ENCODE measurements around the gene OASL.
A peak's percentile ranks its signal among the peaks of the same experiment; 100 is the strongest.

Gene OASL

DNA sequence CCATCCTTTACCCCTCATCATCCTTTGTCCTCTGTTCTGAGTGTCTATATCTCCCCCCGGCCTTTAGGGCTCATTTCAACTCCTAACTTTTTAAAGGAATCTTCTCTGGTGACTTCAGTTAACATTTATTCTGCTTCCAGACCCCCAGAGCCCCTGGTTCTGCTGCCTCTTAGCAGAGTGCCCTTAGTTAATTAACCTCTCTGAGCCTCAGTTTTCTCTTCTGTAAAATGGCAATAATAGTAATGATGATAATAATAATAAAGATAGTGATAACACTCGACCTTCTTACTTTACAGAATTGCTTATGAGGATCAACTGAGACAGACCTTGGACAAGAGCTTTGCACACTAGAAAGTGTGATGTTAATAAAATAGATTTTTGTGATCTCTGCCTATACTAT, 16.3 kb downstream of the OASL start:
- TF ChIP-seq, protein P1, sequence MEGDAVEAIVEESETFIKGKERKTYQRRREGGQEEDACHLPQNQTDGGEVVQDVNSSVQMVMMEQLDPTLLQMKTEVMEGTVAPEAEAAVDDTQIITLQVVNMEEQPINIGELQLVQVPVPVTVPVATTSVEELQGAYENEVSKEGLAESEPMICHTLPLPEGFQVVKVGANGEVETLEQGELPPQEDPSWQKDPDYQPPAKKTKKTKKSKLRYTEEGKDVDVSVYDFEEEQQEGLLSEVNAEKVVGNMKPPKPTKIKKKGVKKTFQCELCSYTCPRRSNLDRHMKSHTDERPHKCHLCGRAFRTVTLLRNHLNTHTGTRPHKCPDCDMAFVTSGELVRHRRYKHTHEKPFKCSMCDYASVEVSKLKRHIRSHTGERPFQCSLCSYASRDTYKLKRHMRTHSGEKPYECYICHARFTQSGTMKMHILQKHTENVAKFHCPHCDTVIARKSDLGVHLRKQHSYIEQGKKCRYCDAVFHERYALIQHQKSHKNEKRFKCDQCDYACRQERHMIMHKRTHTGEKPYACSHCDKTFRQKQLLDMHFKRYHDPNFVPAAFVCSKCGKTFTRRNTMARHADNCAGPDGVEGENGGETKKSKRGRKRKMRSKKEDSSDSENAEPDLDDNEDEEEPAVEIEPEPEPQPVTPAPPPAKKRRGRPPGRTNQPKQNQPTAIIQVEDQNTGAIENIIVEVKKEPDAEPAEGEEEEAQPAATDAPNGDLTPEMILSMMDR (IDR thresholded peaks at IDR 0.05) = no peak
- no peaks in the 10 kb centered on the region for H3K27me3 ChIP-seq
- H3K9me3 ChIP-seq = no peaks in the 10 kb centered on the region
- peaks cover 48 to 53% of the 10 kb centered on the region in 2 experiments for H3K4me1 ChIP-seq (ENCODE audit: control insufficient read depth in 1 of 2, insufficient read depth in 1 of 2, low read depth in 1 of 2, low read length in 1 of 2)
- H3K36me3 ChIP-seq = peaks cover 9% of the 10 kb centered on the region
- no peak overlapping the region for H3K27ac ChIP-seq
- no peak overlapping the region for H3K4me3 ChIP-seq (ENCODE audit: low read depth in 1 of 2, low read length in 1 of 2)

DNA sequence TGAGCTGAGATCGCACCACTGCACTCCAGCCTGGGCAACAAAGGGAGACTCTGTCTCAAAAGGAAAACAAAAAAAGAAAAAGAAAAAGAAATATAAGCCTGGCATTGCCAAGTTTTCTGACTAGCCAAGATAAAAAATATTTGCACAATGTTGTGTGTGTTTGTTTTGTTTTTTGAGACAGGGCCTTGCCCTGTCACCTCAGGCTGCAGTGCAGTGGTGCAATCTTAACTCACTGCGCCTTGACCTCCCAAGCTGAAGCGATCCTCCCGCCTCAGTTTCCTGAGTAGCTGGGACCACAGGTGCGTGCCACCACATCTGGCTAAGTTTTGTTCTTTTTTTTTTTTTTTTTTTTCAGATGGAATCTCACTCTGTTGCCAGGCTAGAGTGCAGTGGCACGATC, 17.3 kb downstream of the OASL start:
- Histone ChIP-seq H3K4me1 (ENCODE audit: control insufficient read depth in 1 of 2, insufficient read depth in 1 of 2, low read depth in 1 of 2, low read length in 1 of 2) (peaks cover 50 to 51% of the 10 kb centered on the region in 2 experiments), H3K27me3 (no peaks in the 10 kb centered on the region), H3K9me3 (no peaks in the 10 kb centered on the region), H3K27ac (no peak overlapping the region), H3K4me3 (ENCODE audit: low read depth in 1 of 2, low read length in 1 of 2) (no peak overlapping the region), H3K36me3 (peaks cover 9% of the 10 kb centered on the region)
- TF ChIP-seq, protein P1 (IDR thresholded peaks at IDR 0.05) = no peak

DNA sequence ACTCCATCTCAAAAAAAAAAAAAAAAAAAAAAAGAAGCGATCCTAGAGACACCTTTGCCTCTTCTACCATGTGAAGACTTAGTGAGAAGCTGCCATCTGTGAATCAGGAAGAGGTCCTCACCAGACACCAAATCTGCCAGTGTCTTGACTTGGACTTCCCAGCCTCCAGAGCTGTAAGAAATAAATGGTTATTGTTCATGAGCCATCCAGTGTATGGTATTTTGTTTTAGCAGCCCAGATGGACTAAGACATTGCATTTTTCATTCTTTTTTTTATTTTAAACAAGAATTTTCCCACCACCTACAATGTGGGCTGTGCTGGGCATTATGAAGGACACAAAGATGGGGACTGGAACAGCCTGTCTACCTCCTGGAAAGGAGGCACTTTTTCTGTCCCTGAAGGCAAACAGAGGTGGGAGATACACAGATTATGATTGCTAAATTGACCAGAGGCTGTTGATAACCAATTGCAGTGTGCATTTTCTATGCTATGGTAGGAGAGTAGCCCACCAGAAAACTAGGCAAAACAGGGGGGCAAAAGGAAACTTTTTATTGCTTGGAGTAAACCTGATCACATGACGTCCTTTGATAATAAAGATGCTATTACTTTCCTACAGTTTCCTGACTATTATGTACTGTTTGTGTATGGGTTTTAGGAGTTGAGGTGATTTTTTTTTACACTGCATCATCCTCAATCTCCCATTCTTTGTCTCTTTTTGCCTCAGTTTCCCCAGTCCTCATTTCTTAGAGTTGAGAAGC, 20.0 kb downstream of the OASL start:
- H3K27me3 ChIP-seq = no peaks in the 10 kb centered on the region
- TF ChIP-seq, protein P1 (IDR thresholded peaks at IDR 0.05) = no peak
- H3K4me1 ChIP-seq (ENCODE audit: control insufficient read depth in 1 of 2, insufficient read depth in 1 of 2, low read depth in 1 of 2, low read length in 1 of 2) = peaks cover 33 to 36% of the 10 kb centered on the region in 2 experiments
- peaks cover 9% of the 10 kb centered on the region for H3K36me3 ChIP-seq
- peak overlapping the region; percentile 81 for H3K27ac ChIP-seq
- H3K4me3 ChIP-seq (ENCODE audit: low read depth in 1 of 2, low read length in 1 of 2) = no peak overlapping the region
- H3K9me3 ChIP-seq = no peaks in the 10 kb centered on the region

DNA sequence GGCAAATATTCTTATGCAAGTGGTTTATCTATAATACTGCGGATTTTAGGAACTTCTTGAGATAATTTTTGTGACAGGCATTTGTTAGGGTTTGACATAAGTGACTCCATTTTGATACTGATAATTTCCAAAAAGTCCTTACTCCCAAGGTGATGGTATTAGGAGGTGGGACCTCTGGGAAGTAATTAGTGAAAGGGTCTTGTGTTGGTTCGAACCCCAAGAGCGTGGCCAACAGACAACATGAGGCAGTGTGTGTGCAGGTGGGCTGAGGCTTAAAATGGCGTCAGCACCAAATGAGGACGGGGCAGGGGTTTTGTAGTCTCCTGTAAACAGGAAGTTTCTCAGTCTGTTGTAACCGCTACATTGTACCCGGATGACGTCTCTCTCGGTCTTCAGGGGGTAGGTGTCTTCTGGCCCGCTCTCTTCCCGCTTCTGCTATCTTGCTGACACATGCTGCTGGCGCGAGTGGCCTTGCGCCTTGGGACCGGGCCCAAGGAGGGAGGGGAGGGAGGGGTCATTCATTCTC, 21.0 kb downstream of the OASL start:
- no peaks in the 10 kb centered on the region for H3K9me3 ChIP-seq
- H3K27ac ChIP-seq = peak overlapping the region; percentile 81
- TF ChIP-seq, protein P1 (IDR thresholded peaks at IDR 0.05) = no peak
- H3K36me3 ChIP-seq = peaks cover 9% of the 10 kb centered on the region
- no peaks in the 10 kb centered on the region for H3K27me3 ChIP-seq
- H3K4me1 ChIP-seq (ENCODE audit: control insufficient read depth in 1 of 2, insufficient read depth in 1 of 2, low read depth in 1 of 2, low read length in 1 of 2) = peaks cover 28 to 33% of the 10 kb centered on the region in 2 experiments
- no peak overlapping the region for H3K4me3 ChIP-seq (ENCODE audit: low read depth in 1 of 2, low read length in 1 of 2)

DNA sequence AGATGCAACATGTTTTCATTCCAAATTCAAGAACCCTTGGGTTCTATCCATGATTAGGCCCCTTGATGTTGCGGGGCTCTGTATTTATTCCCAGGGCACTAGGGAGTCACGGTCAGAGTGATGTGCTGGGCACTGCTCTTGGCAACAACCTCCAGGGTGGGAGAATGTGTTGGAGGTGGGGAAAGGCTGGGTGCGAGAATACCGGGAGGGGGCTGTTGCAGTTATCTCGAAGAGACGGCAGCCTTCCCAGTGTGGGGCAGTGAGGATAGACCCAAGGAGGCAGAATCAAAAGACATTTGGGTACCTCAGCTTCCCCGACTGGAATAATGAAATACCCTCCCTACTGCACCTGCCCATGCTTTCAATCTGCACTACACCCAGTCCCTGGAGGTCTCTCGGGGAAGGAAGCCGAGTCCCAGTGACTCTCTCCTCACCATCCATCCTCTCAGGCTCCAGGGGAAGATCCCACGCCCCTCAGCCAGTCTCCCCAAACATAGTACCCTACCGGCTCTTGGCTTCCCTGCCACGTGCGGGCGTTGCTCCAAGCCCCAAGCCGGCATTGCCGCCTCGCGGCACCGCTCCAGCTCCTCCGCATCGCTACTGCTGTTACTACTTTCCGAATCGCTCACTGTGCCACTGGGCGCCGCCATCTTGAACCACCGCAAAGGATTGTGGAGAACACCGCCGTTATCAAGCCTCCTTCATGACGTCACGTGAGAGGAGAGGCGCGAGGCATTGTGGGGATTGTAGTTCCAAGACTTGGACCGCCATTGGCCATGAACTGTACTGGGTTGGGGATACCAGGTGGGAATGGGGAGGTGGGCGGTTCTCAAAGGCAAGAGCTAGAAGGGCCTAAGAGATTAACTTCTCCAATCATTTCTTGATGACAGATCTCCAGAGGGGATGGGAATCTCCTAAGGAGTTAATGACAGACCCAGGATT, 22.9 kb downstream of the OASL start, which contains the start of gene C12orf43:
Gene C12orf43 (minus strand): TSS at position 663 of the 942 bp plus-strand sequence. CDS start 13 bp downstream, at position 650.
- Histone ChIP-seq H3K27me3 (no peaks in the 10 kb centered on the region), H3K4me3 (ENCODE audit: low read depth in 1 of 2, low read length in 1 of 2) (peak within 1 kb of the TSS; percentile 69 to 83), H3K9me3 (no peaks in the 10 kb centered on the region), H3K27ac (peak within 1 kb of the TSS; percentile 81), H3K36me3 (peaks cover 9% of the 10 kb centered on the region), H3K4me1 (ENCODE audit: control insufficient read depth in 1 of 2, insufficient read depth in 1 of 2, low read depth in 1 of 2, low read length in 1 of 2) (peaks cover 28 to 33% of the 10 kb centered on the region in 2 experiments)
- TF ChIP-seq, protein P1 (IDR thresholded peaks at IDR 0.05) = peak; percentile 15
